RWPE2 (cell line): Measurements from ENCODE around the gene BCL6B.

Experiments used
- ATAC-seq: fragments of 200-7000 bp; cut with Tn5 transposase; 3 replicates; pipeline ENCODE4 v1.9.1; 2021; ENCODE audit warnings: low read depth
- DNase-seq: peaks from one replicate; pipeline ENCODE4 v3.0.0-alpha.2; 2020; ENCODE audit warnings: low spot score
- H3K27ac ChIP-seq: fragments of 450-650 bp; 2 replicates; pipeline ENCODE4 v1.5.1; 2017; ENCODE audit warnings: mild to moderate bottlenecking; ENCODE audit not compliant: poor library complexity, severe bottlenecking
- H3K27me3 ChIP-seq: fragments of 250-450 bp; sonication (Bioruptor Pico); 2 replicates; pipeline ENCODE4 v1.5.1; 2021; ENCODE audit warnings: mild to moderate bottlenecking, moderate library complexity; ENCODE audit not compliant: insufficient read depth, poor library complexity, severe bottlenecking
- H3K36me3 ChIP-seq: fragments of 250-450 bp; sonication (Bioruptor Pico); 2 replicates; pipeline ENCODE4 v1.5.1; 2020; ENCODE audit warnings: low read depth, mild to moderate bottlenecking, moderate library complexity
- H3K4me1 ChIP-seq: fragments of 250-450 bp; sonication (Bioruptor Pico); 2 replicates; pipeline ENCODE4 v1.5.1; 2021; ENCODE audit warnings: mild to moderate bottlenecking, moderate library complexity; ENCODE audit not compliant: insufficient read depth, poor library complexity, severe bottlenecking
- H3K4me3 ChIP-seq: fragments of 250-450 bp; sonication (Bioruptor Pico); 2 replicates; pipeline ENCODE4 v1.5.1; 2021; ENCODE audit warnings: mild to moderate bottlenecking, moderate library complexity; ENCODE audit not compliant: severe bottlenecking
- H3K9me3 ChIP-seq: fragments of 250-450 bp; sonication (Bioruptor Pico); 2 replicates; pipeline ENCODE4 v1.5.1; 2021; ENCODE audit warnings: mild to moderate bottlenecking, moderate library complexity; ENCODE audit not compliant: severe bottlenecking
- TF ChIP-seq, protein P1 (sequence below): fragments of 450-650 bp; IDR thresholded peaks from one replicate; pipeline ENCODE4 v1.5.1; 2017; ENCODE audit warnings: mild to moderate bottlenecking, moderate library complexity; ENCODE audit not compliant: poor library complexity, severe bottlenecking

Gene BCL6B

DNA sequence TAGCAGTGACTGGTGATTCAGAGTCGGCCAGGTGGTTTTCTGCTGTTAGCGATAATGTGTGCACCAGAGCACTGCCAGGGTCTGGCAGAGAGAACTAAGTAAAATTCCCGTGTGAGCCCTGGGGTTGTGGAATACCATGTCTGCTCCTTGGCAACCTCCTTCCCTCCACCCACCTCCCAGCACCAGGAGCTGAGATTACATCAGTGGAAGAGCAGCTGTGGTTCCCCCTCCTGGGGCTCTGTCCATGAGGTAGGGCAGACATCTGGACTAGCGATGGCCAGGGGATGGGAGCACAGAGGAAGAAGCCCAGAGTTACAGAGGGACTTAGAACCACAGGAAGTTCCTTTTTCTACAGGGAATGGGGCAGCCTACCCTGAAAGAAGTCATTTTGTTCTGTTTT lies 41.4 kb downstream of the BCL6B start:
- ATAC-seq (no peak), DNase-seq (no peak)
- Histone ChIP-seq H3K4me1 (peaks cover 10% of the 10 kb centered on the region), H3K27ac (no peak overlapping the region), H3K36me3 (no peaks in the 10 kb centered on the region), H3K4me3 (no peak overlapping the region), H3K9me3 (peaks cover 10% of the 10 kb centered on the region), H3K27me3 (no peaks in the 10 kb centered on the region)
- TF ChIP-seq, protein P1, sequence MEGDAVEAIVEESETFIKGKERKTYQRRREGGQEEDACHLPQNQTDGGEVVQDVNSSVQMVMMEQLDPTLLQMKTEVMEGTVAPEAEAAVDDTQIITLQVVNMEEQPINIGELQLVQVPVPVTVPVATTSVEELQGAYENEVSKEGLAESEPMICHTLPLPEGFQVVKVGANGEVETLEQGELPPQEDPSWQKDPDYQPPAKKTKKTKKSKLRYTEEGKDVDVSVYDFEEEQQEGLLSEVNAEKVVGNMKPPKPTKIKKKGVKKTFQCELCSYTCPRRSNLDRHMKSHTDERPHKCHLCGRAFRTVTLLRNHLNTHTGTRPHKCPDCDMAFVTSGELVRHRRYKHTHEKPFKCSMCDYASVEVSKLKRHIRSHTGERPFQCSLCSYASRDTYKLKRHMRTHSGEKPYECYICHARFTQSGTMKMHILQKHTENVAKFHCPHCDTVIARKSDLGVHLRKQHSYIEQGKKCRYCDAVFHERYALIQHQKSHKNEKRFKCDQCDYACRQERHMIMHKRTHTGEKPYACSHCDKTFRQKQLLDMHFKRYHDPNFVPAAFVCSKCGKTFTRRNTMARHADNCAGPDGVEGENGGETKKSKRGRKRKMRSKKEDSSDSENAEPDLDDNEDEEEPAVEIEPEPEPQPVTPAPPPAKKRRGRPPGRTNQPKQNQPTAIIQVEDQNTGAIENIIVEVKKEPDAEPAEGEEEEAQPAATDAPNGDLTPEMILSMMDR = no peak

- TF ChIP-seq, protein P1 = no peak
- H3K27ac ChIP-seq = no peak overlapping the region
- DNase-seq (no peak), ATAC-seq (no peak)
- no peaks in the 10 kb centered on the region for H3K27me3 ChIP-seq
- no peaks in the 10 kb centered on the region for H3K4me1 ChIP-seq
- peaks cover 10% of the 10 kb centered on the region for H3K9me3 ChIP-seq
- no peak overlapping the region for H3K4me3 ChIP-seq
- H3K36me3 ChIP-seq = no peaks in the 10 kb centered on the region
Measured at GRCh38 chr17:7067198-7067597, 44.3 kb downstream of the BCL6B start.

- H3K27ac ChIP-seq = no peak overlapping the region
- no peaks in the 10 kb centered on the region for H3K4me1 ChIP-seq
- DNase-seq = no peak
- H3K27me3 ChIP-seq = no peaks in the 10 kb centered on the region
- no peak overlapping the region for H3K4me3 ChIP-seq
- H3K36me3 ChIP-seq = no peaks in the 10 kb centered on the region
- H3K9me3 ChIP-seq = peaks cover 10% of the 10 kb centered on the region
- ATAC-seq = no peak
- TF ChIP-seq, protein P1 = no peak
Measured at GRCh38 chr17:7068268-7068667, 45.4 kb downstream of the BCL6B start.

- DNase-seq = no peak
- no peak for ATAC-seq
- H3K9me3 ChIP-seq = peaks cover 10% of the 10 kb centered on the region
- H3K36me3 ChIP-seq = no peaks in the 10 kb centered on the region
- H3K27ac ChIP-seq = no peak overlapping the region
- no peak overlapping the region for H3K4me3 ChIP-seq
- TF ChIP-seq, protein P1 = no peak
- H3K27me3 ChIP-seq = no peaks in the 10 kb centered on the region
- H3K4me1 ChIP-seq = no peaks in the 10 kb centered on the region
Measured at GRCh38 chr17:7070712-7071111, 47.9 kb downstream of the BCL6B start.

GRCh38 chr17:7072406-7072805 lies 49.6 kb downstream of the BCL6B start:
- Histone ChIP-seq H3K9me3 (peaks cover 10% of the 10 kb centered on the region), H3K27me3 (no peaks in the 10 kb centered on the region), H3K27ac (no peak overlapping the region), H3K4me1 (no peaks in the 10 kb centered on the region), H3K4me3 (no peak overlapping the region), H3K36me3 (no peaks in the 10 kb centered on the region)
- ATAC-seq (no peak), DNase-seq (no peak)
- TF ChIP-seq, protein P1 = no peak
